Inflammatory macrophage treated with lipopolysaccharide for 4 hours (primary cell): ENCODE measurements around the gene SLC22A4.
A peak's percentile ranks its signal among the peaks of the same experiment; 100 is the strongest.

ENCODE experiments used
- DNase-seq: peaks from one replicate; pipeline ENCODE4 v3.0.0-alpha.2; 2020

SLC22A4 gene

GRCh38 chr5:132380047-132380446 is 85.9 kb downstream of the SLC22A4 start:
- no peak for DNase-seq

DNA sequence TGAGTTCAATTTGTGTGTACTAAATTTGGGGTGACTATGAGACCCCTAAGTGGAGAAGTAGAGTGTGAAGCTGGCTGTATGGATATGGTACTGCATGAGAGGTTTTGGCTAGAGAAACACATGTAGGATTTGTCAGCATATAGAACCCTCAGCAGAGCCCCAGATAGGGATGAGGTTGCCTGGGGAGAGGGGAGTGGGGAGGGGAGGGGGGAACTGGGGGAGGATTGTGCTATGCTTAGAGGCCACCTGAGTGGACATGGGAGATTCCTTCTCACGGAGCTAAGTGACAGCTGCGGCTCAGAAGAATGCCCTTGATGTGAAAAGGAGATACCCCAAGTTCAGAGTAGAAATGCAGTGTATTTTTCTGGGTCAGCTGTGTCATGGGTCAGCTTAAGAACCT is 86.5 kb downstream of the SLC22A4 start:
- no peak for DNase-seq

DNA sequence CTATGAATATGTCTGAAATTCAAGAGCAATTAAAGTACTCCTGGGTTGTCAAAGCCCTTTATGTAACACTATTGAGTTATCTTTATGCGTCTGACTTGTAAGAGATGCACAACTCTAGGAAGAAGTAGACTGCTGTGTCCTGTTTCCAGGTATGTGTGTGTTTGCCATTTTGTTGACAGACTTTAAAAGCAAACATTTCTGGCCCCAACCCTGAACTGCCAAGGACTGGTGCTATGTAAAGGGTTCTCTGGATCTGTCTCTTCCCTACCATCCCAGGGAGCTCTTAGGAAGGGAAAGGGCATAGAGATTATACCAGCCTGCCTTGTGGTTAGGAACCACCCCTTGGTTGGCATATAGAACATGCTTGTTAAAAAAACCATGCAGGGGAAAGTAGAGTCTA is 87.4 kb downstream of the SLC22A4 start:
- DNase-seq = no peak

DNA sequence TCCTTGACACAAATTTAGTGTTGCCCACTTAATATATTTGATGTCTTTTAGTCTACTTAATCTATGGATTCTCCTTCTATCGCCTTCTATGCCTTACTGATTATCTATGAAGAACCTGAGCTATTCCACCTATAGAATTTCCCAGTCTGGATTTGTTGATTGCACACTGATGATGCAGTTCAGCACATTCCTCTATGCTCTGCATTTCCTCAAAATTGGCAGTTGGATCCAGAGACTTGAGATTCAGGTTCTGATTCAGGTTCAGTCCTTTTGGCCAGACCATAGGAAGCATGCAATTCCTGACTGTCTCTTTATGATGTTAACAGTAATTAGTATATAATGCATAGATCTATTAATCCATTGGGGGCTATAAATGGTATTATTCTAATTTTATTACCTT is 89.1 kb downstream of the SLC22A4 start:
- DNase-seq = no peak

- no peak for DNase-seq
Observed at GRCh38 chr5:132383984-132384383, 89.8 kb downstream of the SLC22A4 start.

DNA sequence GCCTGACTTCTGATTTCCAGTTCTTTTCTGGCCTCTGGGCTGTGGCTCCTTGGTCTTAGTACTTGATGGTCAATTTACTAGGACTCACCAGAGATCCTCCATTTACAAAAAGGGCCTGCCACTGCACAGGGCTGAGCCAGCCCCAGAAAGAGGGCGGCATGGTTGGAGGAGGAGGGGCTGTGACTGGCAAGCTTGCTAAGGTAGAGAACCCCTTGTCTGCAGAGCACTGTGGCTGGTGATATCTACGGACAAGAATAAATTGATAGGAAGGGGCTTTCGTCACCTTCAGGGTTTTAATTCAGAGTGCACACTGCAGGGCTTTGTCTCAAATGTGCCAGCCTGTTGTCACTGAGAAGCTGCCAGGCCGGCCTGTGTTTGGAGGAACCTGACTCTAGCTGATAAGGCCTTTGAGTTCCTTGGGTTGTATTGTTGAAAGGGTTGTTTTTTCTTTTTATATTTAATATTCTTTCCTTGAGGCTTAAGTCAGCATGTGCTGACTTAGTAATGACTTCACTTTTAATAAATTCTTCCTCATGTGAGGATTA is 90.4 kb downstream of the SLC22A4 start:
- DNase-seq = no peak

DNA sequence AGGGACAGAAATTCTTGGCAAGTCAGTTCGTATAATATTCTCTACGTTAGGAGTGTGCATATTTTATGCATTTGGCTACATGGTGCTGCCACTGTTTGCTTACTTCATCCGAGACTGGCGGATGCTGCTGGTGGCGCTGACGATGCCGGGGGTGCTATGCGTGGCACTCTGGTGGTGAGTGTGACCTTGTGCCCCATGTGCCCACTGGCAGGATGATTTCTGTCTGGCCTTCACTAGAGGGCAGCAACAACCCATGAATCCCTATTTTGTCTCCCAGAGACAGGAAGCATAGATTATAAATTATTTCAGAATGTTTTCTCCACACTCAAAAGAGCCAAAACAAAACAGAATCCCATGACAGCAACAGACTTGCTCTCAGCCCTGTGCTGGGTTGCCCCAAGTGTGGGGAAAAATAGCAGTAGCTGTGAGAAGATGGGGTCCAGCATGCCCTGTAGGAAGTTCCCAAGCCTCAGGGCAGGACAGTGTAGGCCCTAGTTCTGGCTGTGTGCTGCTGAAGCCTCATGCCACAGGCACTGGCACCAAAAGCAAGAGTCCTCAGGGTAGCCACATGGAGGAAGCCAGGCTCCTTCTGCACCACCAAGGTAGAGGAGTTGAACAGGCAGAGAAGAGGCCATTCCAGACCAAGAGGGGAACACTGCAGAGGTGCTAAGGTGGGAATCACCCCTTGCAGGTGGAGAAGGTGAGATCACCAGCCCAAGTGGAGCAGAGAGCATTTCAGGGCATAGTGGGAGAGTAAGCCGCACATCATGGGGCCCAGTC is 91.3 kb downstream of the SLC22A4 start:
- peak; percentile 74 for DNase-seq

GRCh38 chr5:132386644-132387286 is 92.6 kb downstream of the SLC22A4 start:
- peak; percentile 73 for DNase-seq

DNA sequence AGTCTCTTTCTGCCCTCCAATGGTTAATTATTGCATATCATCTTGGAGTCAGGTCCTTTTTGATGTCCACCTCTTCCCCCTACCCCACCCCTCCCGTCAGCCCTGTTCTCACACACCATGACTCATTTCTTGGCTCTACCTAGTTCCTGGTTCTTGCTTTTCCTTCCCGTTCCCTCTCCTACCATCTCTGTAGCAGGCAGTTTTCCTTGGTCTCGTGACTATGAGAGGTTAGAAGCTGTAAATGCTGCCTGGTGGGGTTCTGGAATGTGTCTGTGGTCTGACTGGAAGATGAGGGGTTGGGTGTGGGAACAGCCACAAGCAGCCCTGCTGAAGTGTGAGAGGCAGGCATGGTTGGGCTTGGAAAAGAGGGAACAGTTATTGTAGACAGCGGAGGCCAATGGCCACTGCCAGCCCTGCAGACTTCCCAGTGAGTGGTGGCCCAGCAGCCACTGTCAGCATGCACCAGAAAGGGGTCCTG is 93.5 kb downstream of the SLC22A4 start:
- DNase-seq = peak; percentile 87

GRCh38 chr5:132388244-132389050 is 94.3 kb downstream of the SLC22A4 start:
- DNase-seq = peak; percentile 18

- no peak for DNase-seq
Observed at GRCh38 chr5:132389051-132389331, 94.8 kb downstream of the SLC22A4 start.

GRCh38 chr5:132389585-132390286 is 95.5 kb downstream of the SLC22A4 start:
- no peak for DNase-seq

- DNase-seq = no peak
Observed at GRCh38 chr5:132391247-132391646, 97.1 kb downstream of the SLC22A4 start.

GRCh38 chr5:132391870-132392269 is 97.7 kb downstream of the SLC22A4 start:
- DNase-seq = no peak

GRCh38 chr5:132392411-132392810 is 98.2 kb downstream of the SLC22A4 start:
- no peak for DNase-seq

- DNase-seq = no peak
Observed at GRCh38 chr5:132392978-132393825, 99.0 kb downstream of the SLC22A4 start.
